HG03066 (cell line): Measurements from ENCODE around the gene NHERF1.

Experiments used
- ATAC-seq: cut with Tn5 transposase; IDR thresholded peaks from one replicate; pipeline ENCODE4 v1.9.1; 2021; ENCODE audit warnings: low read depth; ENCODE audit not compliant: unreplicated experiment

Gene NHERF1

GRCh38 chr17:74748279-74748528 lies 224 bp upstream of the NHERF1 start:
- no peak for ATAC-seq

- ATAC-seq: no peak
These were observed 1.0 kb downstream of the NHERF1 start for GRCh38 chr17:74749279-74750038.

DNA sequence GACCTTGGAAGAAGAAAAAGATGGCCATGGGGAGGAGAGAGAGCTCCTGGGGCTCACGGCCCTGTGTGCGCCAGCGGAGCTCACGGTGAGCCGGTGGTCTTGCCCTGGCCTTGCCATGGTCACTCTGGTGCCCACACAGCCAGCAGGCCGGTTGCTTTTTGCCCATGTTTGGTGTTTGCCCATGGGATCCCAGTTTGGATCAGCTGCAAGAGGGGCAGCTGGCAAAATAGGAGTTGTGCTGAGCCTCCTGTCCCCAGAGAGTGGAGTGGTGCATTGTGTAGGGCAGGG lies 1.6 kb downstream of the NHERF1 start:
- no peak for ATAC-seq

DNA sequence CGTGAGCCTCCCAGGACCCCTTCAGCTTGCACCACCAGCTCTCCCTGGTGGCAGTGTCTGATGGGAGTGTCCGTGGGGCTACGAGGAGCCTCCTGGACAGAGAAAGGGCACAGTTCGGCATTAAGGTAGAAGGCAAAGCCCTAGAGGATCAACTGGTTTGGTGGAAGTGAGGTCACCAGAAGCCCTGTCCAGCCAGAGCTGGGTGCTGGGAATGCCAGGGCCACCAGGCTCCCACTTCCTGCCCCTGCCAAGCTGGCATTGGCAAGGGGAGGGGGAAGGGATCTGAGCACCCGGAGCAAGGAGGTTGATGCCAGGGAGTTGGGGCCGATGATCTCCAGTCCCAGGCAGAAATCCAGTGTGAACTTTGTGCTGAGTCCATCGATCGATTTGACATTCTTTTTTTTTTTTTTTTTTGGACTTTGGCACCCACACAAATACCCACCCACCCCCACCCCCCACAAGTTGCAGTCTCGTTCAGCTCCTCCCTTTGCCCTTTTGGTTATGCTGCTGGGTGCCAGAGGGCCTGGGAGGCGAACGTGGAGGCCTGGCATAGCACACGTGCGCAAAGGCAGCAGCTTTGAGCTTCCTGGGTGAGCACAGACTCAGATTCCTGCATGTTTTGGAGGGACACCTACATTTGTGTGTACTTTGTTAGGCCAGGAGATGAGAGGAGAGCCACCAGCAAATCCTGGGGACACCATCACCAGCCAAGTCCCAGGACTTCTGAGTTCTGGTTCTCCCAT lies 2.1 kb downstream of the NHERF1 start:
- no peak for ATAC-seq

DNA sequence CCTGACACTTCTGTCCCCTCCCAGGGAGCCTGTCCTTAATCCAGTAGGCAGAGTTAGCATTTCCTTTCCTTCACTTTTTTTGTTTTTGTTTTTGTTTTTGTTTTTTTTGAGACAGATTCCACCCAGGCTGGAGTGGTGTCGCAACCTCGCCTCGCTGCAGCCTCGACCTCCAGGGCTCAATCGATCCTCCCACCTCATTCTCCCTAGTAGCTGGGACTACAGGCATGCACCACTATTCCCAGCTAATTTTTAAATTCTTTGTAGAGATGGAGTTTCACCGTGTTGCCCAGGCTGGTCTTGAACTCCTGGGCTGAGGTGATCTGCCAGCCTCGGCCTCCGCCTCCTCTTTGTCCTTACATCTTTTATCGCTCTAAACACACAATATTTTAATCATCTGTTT lies 4.0 kb downstream of the NHERF1 start:
- no peak for ATAC-seq

DNA sequence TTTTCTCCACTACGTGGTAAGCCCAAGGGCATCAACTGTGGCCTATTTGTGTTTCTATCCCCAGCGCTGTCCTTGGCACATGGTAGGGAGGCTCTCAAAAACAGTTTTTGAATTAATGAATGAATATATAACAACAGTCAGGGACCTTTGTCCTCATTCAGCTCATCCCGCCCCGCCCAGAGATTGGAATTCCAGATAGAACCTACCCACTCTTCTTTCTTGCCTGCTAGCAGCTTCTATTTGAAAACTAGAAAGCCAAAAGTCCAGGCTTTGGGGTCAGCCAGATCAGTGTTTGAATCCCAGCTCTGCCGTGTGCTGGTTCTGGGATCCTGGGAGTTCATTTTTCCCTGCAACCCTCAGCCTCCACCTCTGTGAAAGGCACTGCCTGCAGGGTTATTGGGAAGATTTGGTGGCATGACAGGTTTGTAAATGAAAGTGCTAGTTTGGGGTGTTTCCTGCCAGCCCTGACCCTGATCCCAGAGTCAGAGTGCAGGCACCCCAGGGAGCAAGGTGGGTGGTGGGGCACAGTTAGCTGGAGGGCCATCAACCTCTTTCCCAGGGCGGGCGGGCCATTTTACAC lies 4.5 kb downstream of the NHERF1 start:
- no peak for ATAC-seq

GRCh38 chr17:74754832-74755231 lies 6.4 kb downstream of the NHERF1 start:
- ATAC-seq: no peak

GRCh38 chr17:74755533-74755932 lies 7.1 kb downstream of the NHERF1 start:
- no peak for ATAC-seq

DNA sequence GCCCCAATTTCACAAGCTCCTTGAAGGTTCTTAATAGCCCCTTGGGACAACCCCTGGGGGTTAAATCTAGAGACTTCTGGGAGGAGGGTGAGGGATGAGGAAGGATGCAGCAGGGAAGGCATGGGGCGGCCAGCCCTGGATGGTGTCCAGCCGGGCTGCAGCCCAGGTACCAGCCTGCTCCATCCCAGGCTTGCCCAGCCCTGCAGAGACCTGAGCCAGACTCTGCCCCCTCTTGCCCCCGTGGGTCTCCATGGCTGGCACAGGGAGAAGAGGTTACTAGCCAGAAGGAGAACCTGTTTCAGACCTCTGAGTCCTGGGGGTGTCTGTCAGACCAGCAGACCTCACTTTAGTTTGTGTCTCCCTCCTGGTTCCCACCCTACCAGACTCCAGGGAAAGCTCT lies 8.5 kb downstream of the NHERF1 start:
- no peak for ATAC-seq

DNA sequence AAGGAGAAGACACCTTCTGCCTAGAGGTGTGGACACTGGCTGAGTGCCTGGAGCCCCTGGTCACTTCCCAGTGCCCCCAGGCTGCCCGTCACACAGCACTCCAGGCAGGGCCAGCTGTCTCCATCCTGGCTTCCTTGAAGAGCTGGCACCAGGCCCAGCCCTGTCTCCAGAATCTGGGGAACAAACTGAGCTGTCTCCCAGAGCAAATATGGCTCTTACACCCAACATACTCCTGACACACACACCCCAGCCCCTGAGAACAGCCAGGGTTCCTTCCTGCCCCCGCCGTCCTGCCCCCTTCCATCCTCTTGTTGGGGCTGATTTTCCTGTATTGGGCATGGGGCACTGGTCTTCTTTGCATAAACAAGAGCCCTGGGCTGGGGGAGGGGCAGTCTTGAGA lies 9.1 kb downstream of the NHERF1 start:
- no peak for ATAC-seq

GRCh38 chr17:74757931-74758847 lies 9.8 kb downstream of the NHERF1 start:
- ATAC-seq: no peak

GRCh38 chr17:74758848-74759168 lies 10.4 kb downstream of the NHERF1 start:
- no peak for ATAC-seq

- no peak for ATAC-seq
These were observed 10.9 kb downstream of the NHERF1 start for GRCh38 chr17:74759243-74759801.

- ATAC-seq: no peak
These were observed 11.5 kb downstream of the NHERF1 start for GRCh38 chr17:74759941-74760340.

DNA sequence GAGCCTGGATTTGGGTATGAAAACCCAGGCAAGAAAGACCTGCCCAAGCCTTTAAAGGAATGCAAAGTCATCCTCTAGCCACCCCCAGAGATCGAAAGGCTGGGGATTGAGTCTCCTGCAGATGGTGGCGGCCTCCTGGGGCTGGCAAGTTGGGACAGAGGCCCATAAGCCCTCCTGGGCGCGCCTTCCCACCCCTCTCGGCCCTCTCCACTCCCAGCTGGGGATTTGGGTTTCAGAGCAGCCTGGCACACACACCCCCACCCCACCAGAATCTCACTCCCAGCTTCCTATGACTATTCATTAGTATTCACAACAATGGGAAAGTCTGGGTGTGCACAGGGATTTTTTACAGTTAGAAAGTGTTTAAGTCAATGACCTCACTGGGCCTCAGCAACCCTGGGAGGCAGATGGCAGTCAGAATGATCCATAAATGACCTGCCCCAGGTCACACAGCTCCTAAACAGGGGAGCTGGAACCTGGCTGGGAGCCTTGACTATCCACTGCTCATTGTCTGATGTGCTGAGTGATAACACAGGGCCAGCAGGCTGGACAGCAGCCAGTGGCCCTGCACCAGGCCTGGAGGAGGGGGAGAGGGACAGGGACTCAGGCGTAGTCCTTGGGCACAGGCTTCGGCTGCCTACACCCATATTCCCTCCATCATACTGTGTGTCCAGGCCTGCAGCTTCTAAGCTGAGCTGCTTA lies 12.1 kb downstream of the NHERF1 start:
- no peak for ATAC-seq

GRCh38 chr17:74761419-74761818 lies 13.0 kb downstream of the NHERF1 start:
- ATAC-seq: no peak

DNA sequence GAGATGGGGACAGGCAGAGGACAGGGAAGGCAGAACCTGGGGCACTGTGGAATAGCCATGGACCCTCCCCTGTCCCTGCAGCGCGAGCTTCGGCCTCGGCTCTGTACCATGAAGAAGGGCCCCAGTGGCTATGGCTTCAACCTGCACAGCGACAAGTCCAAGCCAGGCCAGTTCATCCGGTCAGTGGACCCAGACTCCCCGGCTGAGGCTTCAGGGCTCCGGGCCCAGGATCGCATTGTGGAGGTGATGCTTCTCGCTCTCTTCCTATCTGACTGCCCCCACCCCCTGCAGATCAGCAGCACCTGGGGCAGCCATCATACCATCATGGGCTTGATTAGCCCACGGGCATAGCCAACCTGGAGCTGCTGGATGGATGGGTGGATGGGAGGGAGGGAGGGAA lies 13.5 kb downstream of the NHERF1 start:
- no peak for ATAC-seq

GRCh38 chr17:74763565-74764387 lies 15.3 kb downstream of the NHERF1 start:
- no peak for ATAC-seq

GRCh38 chr17:74764751-74765286 lies 16.4 kb downstream of the NHERF1 start:
- ATAC-seq: no peak
